PC-3 (cell line): ENCODE measurements around the gene DOCK1. TPM values are rescaled to one million over a fixed set of nuclear protein-coding genes. Genes with fewer than 3 reads are reported as not detected.
"Not testable (repeated sequence)": the region's sequence is repeated elsewhere in the genome, so short reads cannot be mapped to it uniquely, and the experiment has no call there.

Experiments
- ATAC-seq: fragments of 200-7000 bp; cut with Tn5 transposase; 2 replicates; pipeline ENCODE4 v1.9.1; 2020; ENCODE audit warnings: mild to moderate bottlenecking, moderate library complexity
- BruUV-seq: library from RNA; stranded (reverse); fragments of 400-500 nt; replicated peaks from 2 replicates; lab custom pipeline; 2021; lab: Mats Ljungman, UMichigan
- CTCF ChIA-PET: fragments of 300-600 bp; sonication (Branson Sonifier 250); formaldehyde crosslinking; loops from one replicate; lab custom pipeline; 2022; ENCODE audit warnings: antibody characterized with exemption; lab: Charles Lee
- POLR2A ChIA-PET: fragments of 300-600 bp; sonication (Branson Sonifier 250); formaldehyde crosslinking; loops from one replicate; lab custom pipeline; 2022; ENCODE audit warnings: antibody characterized with exemption; ENCODE audit not compliant: unreplicated experiment; lab: Charles Lee
- DNase-seq: peaks from one replicate; pipeline ENCODE4 v3.0.0-alpha.2; 2015
- H2AFZ ChIP-seq: fragments of 300-600 bp; sonication (generic); 2 replicates; pipeline ENCODE4 v1.6.0; 2016; ENCODE audit warnings: antibody characterized with exemption, low read length
- H3F3A ChIP-seq: fragments of 300-600 bp; sonication (generic); one replicate; pipeline ENCODE4 v1.6.0; 2017; ENCODE audit warnings: antibody characterized with exemption, low read length, control low read depth, mild to moderate bottlenecking; ENCODE audit not compliant: unreplicated experiment
- H3K27ac ChIP-seq: fragments of 300-600 bp; sonication (generic); 2 replicates; pipeline ENCODE4 v1.5.1; 2016; ENCODE audit warnings: mild to moderate bottlenecking, low read length
- H3K27me3 ChIP-seq: fragments of 300-600 bp; sonication (generic); 2 replicates; pipeline ENCODE4 v1.6.1; 2016; ENCODE audit warnings: low read length, mixed read lengths
- H3K36me3 ChIP-seq: fragments of 300-600 bp; sonication (generic); 2 replicates; pipeline ENCODE4 v1.6.1; 2016; ENCODE audit warnings: low read depth, mixed run types, low read length, mixed read lengths
- H3K4me1 ChIP-seq: fragments of 300-600 bp; sonication (generic); 2 replicates; pipeline ENCODE4 v1.5.1; 2016; ENCODE audit warnings: low read length; ENCODE audit not compliant: insufficient read depth
- H3K4me2 ChIP-seq: fragments of 300-600 bp; sonication (generic); 2 replicates; pipeline ENCODE4 v1.6.0; 2016; ENCODE audit warnings: low read length
- H3K4me3 ChIP-seq: fragments of 300-600 bp; sonication (generic); 2 replicates; pipeline ENCODE4 v1.5.1; 2016; ENCODE audit warnings: mild to moderate bottlenecking, low read length, mixed read lengths
- H3K79me2 ChIP-seq: fragments of 300-600 bp; sonication (generic); 2 replicates; pipeline ENCODE4 v1.6.1; 2017; ENCODE audit warnings: low read length, mixed read lengths
- H3K9ac ChIP-seq: fragments of 300-600 bp; sonication (generic); 2 replicates; pipeline ENCODE4 v1.6.0; 2016; ENCODE audit warnings: mild to moderate bottlenecking, low read length
- H3K9me2 ChIP-seq: fragments of 300-600 bp; sonication (generic); replicated peaks from 2 replicates; pipeline ENCODE4 v1.6.1; 2016; ENCODE audit warnings: mixed run types, low read length, mixed read lengths
- H3K9me3 ChIP-seq: fragments of 300-600 bp; sonication (generic); 2 replicates; pipeline ENCODE4 v1.6.1; 2016; ENCODE audit warnings: low read length, mixed read lengths
- H4K20me1 ChIP-seq: fragments of 300-600 bp; sonication (generic); 2 replicates; pipeline ENCODE4 v1.6.1; 2016; ENCODE audit warnings: low read length, mixed read lengths
- EZH2 ChIP-seq: fragments of 300-600 bp; sonication (generic); IDR thresholded peaks from one replicate; pipeline ENCODE4 v1.6.1; 2017; ENCODE audit warnings: antibody characterized with exemption, mild to moderate bottlenecking, low read length; ENCODE audit not compliant: unreplicated experiment
- EZH2phosphoT487 ChIP-seq: fragments of 300-600 bp; sonication (generic); IDR thresholded peaks from 2 replicates; pipeline ENCODE4 v1.6.1; 2018; ENCODE audit warnings: mild to moderate bottlenecking, antibody characterized with exemption, low read length, borderline replicate concordance
- intact Hi-C: fragments of 100-400 bp; cut with micrococcal nuclease; formaldehyde crosslinking; loops from 2 replicates; pipeline ENCODE4 v1.9.0; 2023
- total RNA-seq: library from RNA; depleted of rRNA; stranded (reverse); fragments of >200 nt; gene quantifications from 2 replicates; pipeline ENCODE4 v1.2.3, GENCODE V29; 2014
- TF ChIP-seq, protein P1 (sequence below): fragments of 300-600 bp; sonication (generic); conservative IDR thresholded peaks from 2 replicates; pipeline ENCODE4 v1.5.1; 2017; ENCODE audit warnings: antibody characterized with exemption, low read depth, mild to moderate bottlenecking, low read length

DOCK1 gene
- total RNA-seq, 1 experiment from 2014 or later = 34.3 TPM

DNA sequence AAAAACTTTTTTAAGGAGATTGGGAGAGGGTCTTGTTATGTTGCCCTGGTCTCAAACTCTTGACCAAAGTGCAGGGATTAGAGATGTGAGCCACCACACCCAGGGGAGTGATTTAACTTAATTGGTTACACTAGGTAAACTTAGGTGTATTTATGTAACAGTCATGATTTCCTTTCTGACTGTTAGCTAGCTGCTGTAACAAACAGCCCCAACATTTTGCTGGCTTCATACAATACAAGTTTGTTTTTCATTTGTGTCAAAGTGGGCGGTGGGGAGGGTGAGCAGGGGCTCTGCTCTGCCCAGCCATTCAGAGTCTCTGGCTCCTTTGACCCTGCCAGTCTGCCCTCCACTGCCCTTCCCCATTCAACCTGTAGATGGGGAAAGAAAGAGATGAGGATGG, 9.3 kb downstream of the DOCK1 start:
- no peaks in the 10 kb centered on the region for H3K9me3 ChIP-seq
- H3K79me2 ChIP-seq = peaks cover 92% of the 10 kb centered on the region
- H3F3A ChIP-seq = no peaks in the 10 kb centered on the region
- H3K4me3 ChIP-seq = no peak overlapping the region
- ATAC-seq = no peak
- H3K9me2 ChIP-seq = no peaks in the 10 kb centered on the region
- no peak overlapping the region for H3K9ac ChIP-seq
- H3K4me1 ChIP-seq = no peaks in the 10 kb centered on the region
- POLR2A ChIA-PET = no interaction called here
- no peak overlapping the region for H3K27ac ChIP-seq
- no TSS peak for BruUV-seq
- H4K20me1 ChIP-seq = peaks cover 6% of the 10 kb centered on the region; the same call in 1 of the 2 replicates
- H3K4me2 ChIP-seq = no peak overlapping the region
- DNase-seq = no peak
- H2AFZ ChIP-seq = no peak overlapping the region
- TF ChIP-seq, protein P1, sequence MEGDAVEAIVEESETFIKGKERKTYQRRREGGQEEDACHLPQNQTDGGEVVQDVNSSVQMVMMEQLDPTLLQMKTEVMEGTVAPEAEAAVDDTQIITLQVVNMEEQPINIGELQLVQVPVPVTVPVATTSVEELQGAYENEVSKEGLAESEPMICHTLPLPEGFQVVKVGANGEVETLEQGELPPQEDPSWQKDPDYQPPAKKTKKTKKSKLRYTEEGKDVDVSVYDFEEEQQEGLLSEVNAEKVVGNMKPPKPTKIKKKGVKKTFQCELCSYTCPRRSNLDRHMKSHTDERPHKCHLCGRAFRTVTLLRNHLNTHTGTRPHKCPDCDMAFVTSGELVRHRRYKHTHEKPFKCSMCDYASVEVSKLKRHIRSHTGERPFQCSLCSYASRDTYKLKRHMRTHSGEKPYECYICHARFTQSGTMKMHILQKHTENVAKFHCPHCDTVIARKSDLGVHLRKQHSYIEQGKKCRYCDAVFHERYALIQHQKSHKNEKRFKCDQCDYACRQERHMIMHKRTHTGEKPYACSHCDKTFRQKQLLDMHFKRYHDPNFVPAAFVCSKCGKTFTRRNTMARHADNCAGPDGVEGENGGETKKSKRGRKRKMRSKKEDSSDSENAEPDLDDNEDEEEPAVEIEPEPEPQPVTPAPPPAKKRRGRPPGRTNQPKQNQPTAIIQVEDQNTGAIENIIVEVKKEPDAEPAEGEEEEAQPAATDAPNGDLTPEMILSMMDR = no peak
- TF ChIP-seq EZH2phosphoT487 = no peak
- TF ChIP-seq EZH2 = no peak
- H3K36me3 ChIP-seq = no peaks in the 10 kb centered on the region
- CTCF ChIA-PET = interaction anchor here (0.6 kb wide), 1 partner anchor 55 kb away, joined by 3 read pairs; no protein-coding TSS in a partner anchor
- no peaks in the 10 kb centered on the region for H3K27me3 ChIP-seq
- intact Hi-C loops = no loop called here

DNA sequence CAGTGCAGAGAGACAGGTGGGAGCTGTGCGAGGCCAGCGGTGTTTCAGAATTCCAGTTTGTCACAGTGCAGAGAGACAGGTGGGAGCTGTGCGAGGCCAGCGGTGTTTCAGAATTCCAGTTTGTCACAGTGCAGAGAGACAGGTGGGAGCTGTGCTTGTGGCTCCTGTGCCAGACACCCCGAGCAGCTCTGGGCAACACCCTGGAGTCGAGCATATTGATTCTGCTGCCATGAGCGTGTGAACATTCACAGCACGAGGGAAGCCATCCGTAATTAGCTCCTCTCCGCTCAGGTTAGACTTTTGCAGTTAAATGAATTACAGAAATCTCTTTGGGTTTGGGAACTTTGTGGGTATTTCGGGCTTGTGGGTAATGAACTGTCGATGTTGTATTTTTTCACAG, 11.7 kb downstream of the DOCK1 start:
- H3K4me2 ChIP-seq, BruUV-seq, H3K36me3 ChIP-seq, H3K4me3 ChIP-seq, H3K4me1 ChIP-seq, H3K27ac ChIP-seq, CTCF ChIA-PET, H3F3A ChIP-seq, intact Hi-C loops, DNase-seq, H2AFZ ChIP-seq, H3K9me2 ChIP-seq, ATAC-seq, POLR2A ChIA-PET, H4K20me1 ChIP-seq, H3K9me3 ChIP-seq, H3K9ac ChIP-seq, H3K27me3 ChIP-seq: not testable (repeated sequence)
- peaks cover 77% of the 10 kb centered on the region for H3K79me2 ChIP-seq

DNA sequence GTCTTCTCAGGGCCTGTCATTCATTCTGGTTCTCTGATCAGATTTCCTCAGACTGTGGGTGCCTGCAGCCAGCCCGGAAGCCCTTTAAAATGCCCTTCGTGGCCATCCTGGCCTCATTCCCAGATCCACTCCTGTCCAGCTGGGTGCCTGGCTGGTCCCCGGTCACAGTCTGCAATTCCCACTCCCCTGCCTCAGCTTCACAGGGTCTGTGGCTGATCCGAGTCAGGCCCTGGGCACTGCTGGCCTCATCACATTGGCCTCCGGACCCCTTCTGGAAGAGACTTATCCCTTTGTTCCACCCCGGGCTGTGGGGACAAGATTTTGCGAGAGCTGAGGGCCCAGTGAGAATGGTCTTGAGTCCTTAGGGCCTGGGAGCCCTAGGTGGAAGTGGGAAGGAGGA, 12.1 kb downstream of the DOCK1 start:
- intact Hi-C loops = no loop called here
- Histone ChIP-seq H3K4me3 (no peak overlapping the region), H3K27ac (no peak overlapping the region), H3K4me2 (no peak overlapping the region), H3F3A (no peaks in the 10 kb centered on the region), H3K36me3 (no peaks in the 10 kb centered on the region), H3K9me3 (no peaks in the 10 kb centered on the region), H3K9me2 (no peaks in the 10 kb centered on the region), H4K20me1 (no peaks in the 10 kb centered on the region), H3K9ac (no peak overlapping the region), H3K27me3 (no peaks in the 10 kb centered on the region), H2AFZ (no peak overlapping the region), H3K79me2 (peaks cover 76% of the 10 kb centered on the region), H3K4me1 (no peaks in the 10 kb centered on the region)
- ATAC-seq (no peak), DNase-seq (no peak)
- CTCF ChIA-PET = no interaction called here
- POLR2A ChIA-PET = no interaction called here
- no TSS peak for BruUV-seq
- TF ChIP-seq, protein P1 = no peak
- TF ChIP-seq EZH2phosphoT487 (no peak), EZH2 (no peak)
